Activated B cell treated with CpG ODN at 0.5 μM for 24 hours (primary cell): Measurements from ENCODE around the gene SLC35E1. TPM values are rescaled to one million over a fixed set of nuclear protein-coding genes. Genes with fewer than 3 reads are reported as not detected.

ENCODE experiments used
- ATAC-seq: fragments of 200-7000 bp; cut with Tn5 transposase; one replicate; pipeline ENCODE4 v1.10.0; 2021; ENCODE audit warnings: low read depth, mild to moderate bottlenecking, moderate library complexity
- CTCF ChIA-PET: fragments of 350-600 bp; sonication (Branson Sonifier 250); formaldehyde crosslinking; loops from one replicate; lab custom pipeline; 2021; ENCODE audit warnings: antibody characterized with exemption; lab: Charles Lee
- POLR2A ChIA-PET: fragments of 350-600 bp; sonication (Branson Sonifier 250); formaldehyde crosslinking; loops from one replicate; lab custom pipeline; 2021; ENCODE audit warnings: antibody characterized with exemption; lab: Charles Lee
- DNase-seq: peaks from one replicate; pipeline ENCODE4 v3.0.0; 2022
- H3K27ac Mint-ChIP-seq: one replicate; pipeline ENCODE4 v1.8.0; 2020; ENCODE audit warnings: mixed read lengths
- H3K27me3 Mint-ChIP-seq: one replicate; pipeline ENCODE4 v1.8.0; 2021; ENCODE audit warnings: mixed read lengths
- H3K36me3 Mint-ChIP-seq: one replicate; pipeline ENCODE4 v1.8.0; 2021; ENCODE audit warnings: low read depth, mixed read lengths
- H3K4me1 Mint-ChIP-seq: one replicate; pipeline ENCODE4 v1.8.0; 2021; ENCODE audit warnings: mixed read lengths
- H3K4me3 Mint-ChIP-seq: one replicate; pipeline ENCODE4 v1.8.0; 2020; ENCODE audit warnings: mild to moderate bottlenecking, mixed read lengths
- H3K9me3 Mint-ChIP-seq: one replicate; pipeline ENCODE4 v1.8.0; 2020; ENCODE audit warnings: mixed read lengths
- intact Hi-C: fragments of 100-400 bp; cut with micrococcal nuclease; formaldehyde crosslinking; loops from one replicate; pipeline ENCODE4 v1.15.1; 2024
- total RNA-seq: library from RNA; stranded (reverse); gene quantifications from 2 replicates; pipeline ENCODE4 v1.2.3, GENCODE V29; 2022
- TF ChIP-seq, protein P1 (sequence below): fragments of 200-600 bp; IDR thresholded peaks from one replicate; pipeline ENCODE4 v1.8.0; 2022; ENCODE audit warnings: antibody characterized with exemption, mild to moderate bottlenecking

SLC35E1 gene
- total RNA-seq, 1 donor from 2014 or later, result 51.7 TPM

DNA sequence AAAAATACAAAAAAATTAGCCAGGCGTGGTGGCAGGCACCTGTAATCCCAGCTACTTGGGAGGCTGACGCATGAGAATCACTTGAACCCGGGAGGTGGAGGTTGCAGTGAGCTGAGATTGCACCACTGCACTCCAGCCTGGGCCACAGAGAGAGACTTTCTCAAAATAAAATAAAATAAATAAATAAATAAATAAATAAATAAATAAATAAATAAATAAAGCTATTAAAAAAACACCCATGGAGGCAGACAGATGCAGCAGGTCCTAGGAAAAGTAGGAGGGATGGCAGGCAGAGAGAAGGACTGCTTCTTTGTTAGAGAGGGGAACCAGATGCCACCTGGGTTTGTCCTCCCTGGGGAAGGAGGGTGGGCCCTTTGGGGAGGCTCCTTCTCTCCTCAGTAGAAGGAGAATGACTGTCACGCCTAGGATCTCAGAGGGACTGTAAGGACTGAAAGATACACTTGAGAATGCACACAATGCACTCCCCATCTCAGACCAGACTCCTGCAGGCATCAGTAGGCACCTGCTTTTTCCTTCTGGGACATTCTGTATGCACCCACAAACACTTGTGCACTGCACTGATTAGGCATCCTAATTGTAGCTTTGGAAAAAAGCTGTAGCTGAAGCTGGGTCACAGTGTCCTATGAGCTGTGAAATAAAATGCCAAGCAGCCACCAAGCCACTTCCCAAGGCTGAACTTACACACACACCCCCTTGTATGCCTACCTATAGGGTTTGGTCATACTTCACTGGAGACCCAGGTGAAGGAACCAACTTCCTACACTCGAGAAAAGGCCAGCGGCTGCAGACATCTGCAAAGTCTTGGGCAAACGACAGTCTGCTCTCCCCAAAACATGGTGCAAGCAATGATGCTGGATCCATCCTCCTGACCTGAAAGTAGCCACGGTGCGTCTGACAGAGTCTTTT is 18.9 kb upstream of the SLC35E1 start:
- Mint-ChIP-seq H3K36me3 (peaks cover 5% of the 10 kb centered on the region), H3K4me1 (peaks cover 99% of the 10 kb centered on the region), H3K27ac (peak overlapping the region; percentile 50), H3K9me3 (no peaks in the 10 kb centered on the region), H3K4me3 (peak overlapping the region; percentile 28), H3K27me3 (no peaks in the 10 kb centered on the region)
- DNase-seq, result no peak
- ATAC-seq, result no peak
- ChIA-PET CTCF (no interaction called here), POLR2A (interaction anchor here (0.6 to 11.8 kb wide), 8 partner anchors 7 to 1186 kb away, joined by 3 to 242 read pairs (median 47); partner anchors contain the start of genes MED26 and SLC35E1)
- TF ChIP-seq, protein P1, sequence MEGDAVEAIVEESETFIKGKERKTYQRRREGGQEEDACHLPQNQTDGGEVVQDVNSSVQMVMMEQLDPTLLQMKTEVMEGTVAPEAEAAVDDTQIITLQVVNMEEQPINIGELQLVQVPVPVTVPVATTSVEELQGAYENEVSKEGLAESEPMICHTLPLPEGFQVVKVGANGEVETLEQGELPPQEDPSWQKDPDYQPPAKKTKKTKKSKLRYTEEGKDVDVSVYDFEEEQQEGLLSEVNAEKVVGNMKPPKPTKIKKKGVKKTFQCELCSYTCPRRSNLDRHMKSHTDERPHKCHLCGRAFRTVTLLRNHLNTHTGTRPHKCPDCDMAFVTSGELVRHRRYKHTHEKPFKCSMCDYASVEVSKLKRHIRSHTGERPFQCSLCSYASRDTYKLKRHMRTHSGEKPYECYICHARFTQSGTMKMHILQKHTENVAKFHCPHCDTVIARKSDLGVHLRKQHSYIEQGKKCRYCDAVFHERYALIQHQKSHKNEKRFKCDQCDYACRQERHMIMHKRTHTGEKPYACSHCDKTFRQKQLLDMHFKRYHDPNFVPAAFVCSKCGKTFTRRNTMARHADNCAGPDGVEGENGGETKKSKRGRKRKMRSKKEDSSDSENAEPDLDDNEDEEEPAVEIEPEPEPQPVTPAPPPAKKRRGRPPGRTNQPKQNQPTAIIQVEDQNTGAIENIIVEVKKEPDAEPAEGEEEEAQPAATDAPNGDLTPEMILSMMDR, result no peak
- intact Hi-C loops, result no loop called here

DNA sequence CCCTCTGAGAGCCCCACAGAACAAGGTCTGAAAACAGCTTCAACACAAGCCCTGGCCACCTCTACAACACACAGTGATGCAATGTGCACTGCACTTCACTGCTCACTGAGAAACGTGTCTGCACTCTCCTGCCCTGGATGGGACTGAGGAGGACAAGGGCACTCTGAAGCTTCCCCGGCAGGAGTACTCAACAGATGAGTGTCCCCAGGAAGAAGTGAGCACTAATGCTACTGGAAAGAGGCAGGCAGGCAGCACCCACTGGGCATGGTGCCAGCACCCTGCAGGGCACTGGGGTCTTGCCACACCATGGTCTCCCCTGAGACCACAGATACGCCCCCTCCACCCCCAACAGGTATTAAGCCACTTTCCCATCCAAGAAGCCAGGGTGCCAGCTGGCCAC is 17.7 kb upstream of the SLC35E1 start:
- TF ChIP-seq, protein P1, result no peak
- no peaks in the 10 kb centered on the region for H3K27me3 Mint-ChIP-seq
- no peak overlapping the region for H3K4me3 Mint-ChIP-seq
- DNase-seq (no peak), ATAC-seq (no peak)
- ChIA-PET POLR2A (interaction anchor here (0.9 to 11.8 kb wide), 6 partner anchors 8 to 143 kb away, joined by 3 to 242 read pairs (median 80); partner anchors contain the start of genes MED26 and SLC35E1), CTCF (no interaction called here)
- peak overlapping the region; percentile 99 for H3K27ac Mint-ChIP-seq
- H3K9me3 Mint-ChIP-seq, result no peaks in the 10 kb centered on the region
- intact Hi-C loops, result loop anchor here (2.0 to 5.0 kb wide), 8 partner anchors 15 to 717 kb away; partner anchors contain the start of genes DDA1, HSH2D, MRPL34 and TPM4
- H3K4me1 Mint-ChIP-seq, result peaks cover 95% of the 10 kb centered on the region
- peaks cover 14% of the 10 kb centered on the region for H3K36me3 Mint-ChIP-seq

DNA sequence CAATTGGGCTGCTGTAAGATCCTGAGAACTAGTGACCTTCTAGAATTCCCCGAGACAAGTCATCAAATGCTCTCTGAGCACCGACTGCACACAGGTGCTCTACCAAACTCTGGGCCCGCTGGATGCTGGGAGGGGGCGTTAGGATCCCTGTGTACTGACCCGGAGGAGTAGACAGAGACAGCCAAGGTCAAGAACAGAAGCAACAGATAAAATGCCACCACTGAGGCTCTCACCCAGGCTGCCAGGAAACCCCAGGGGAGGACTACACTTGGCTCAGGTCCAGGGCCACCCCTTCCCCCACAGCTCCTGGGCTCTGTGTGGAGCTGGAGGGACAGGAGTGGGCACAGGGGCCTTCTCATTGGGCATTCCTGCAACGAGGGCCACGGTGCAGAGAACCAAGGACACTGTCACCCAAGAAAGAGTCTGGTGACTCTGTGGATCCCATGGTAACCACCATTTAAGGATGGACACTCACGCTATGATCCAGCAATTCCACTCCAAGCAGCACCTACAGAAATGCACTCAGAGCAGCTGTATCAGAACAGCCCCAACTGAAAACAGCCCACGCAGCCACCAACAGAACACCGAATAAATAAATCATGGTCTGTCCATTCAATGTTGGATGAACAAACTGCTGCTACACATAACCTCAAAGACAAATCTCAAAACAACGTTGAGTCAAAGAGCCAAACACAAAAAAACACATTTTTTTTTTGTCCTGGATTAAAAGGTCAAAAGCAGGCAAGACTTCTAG is 16.8 kb upstream of the SLC35E1 start:
- ChIA-PET CTCF (interaction anchor here (1.4 kb wide), 2 partner anchors 15 to 39 kb away, joined by 4 to 6 read pairs; partner anchors contain the start of gene MED26), POLR2A (interaction anchor here (0.6 to 11.8 kb wide), 20 partner anchors 10 to 960 kb away, joined by 3 to 242 read pairs (median 8); partner anchors contain the start of genes CHERP, KLF2, MED26 and SLC35E1)
- H3K27me3 Mint-ChIP-seq, result no peaks in the 10 kb centered on the region
- intact Hi-C loops, result loop anchor here (1.0 to 5.0 kb wide), 11 partner anchors 16 to 718 kb away; partner anchors contain the start of genes CHERP, DDA1, HSH2D and MED26
- peaks cover 18% of the 10 kb centered on the region for H3K36me3 Mint-ChIP-seq
- DNase-seq (no peak), ATAC-seq (peak; percentile 1)
- TF ChIP-seq, protein P1, result no peak
- peak overlapping the region; percentile 94 for H3K4me3 Mint-ChIP-seq
- H3K27ac Mint-ChIP-seq, result peak overlapping the region; percentile 99
- H3K9me3 Mint-ChIP-seq, result no peaks in the 10 kb centered on the region
- H3K4me1 Mint-ChIP-seq, result peaks cover 95% of the 10 kb centered on the region

DNA sequence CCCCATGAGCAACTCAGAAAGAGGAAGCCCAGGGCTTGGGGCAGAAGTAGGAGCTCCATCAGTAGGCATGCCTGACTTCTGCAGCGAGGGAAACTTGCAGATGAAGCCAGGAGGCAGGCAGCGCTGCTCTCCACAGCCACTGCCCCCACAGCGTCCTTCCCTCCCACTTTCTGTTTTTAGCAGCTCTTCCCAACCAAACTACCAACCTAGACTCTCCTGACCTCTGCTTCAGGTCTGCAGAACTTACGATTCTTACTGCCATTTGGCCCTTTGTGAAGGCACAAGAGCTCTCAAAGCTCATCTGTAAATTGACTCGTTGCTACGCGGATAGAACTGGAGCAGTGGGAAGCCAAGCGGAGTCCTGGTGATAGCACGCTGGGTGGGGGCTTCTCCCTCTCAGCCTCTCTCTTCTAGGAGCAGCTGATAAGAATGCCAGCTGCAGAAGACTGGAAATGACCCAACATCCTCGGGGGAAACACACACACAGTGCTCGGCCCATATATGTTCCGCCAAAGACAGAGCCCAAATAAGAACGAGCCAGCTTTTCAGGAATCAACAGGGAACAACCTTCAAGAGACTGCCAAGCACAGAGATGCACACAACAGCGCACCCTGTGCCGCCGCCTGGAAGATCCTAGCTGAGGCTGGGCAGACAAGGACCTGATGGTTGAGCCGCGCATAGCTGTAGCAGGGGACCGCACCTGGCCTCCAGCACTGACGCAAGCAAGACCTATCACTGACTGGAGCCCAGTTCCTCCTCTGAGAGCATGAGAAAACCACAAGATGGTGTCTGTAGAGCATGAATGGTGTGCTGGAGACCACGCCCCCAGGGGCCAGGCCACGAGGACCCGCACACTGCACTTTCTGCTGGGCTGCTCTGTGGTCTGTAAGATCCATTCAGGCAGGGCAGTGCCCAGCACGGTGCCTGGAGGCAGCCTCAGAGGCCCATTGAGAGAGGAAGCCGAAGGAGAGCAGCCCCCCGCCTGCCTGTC is 15.9 kb upstream of the SLC35E1 start:
- H3K27ac Mint-ChIP-seq, result peak overlapping the region; percentile 99
- intact Hi-C loops, result loop anchor here (1.0 to 5.0 kb wide), 15 partner anchors 17 to 719 kb away; partner anchors contain the start of genes CHERP, DDA1, HSH2D and MED26

More for the DNA sequence above, 15.9 kb upstream of the SLC35E1 start:
- no peaks in the 10 kb centered on the region for H3K9me3 Mint-ChIP-seq
- peaks cover 19% of the 10 kb centered on the region for H3K36me3 Mint-ChIP-seq
- peaks cover 95% of the 10 kb centered on the region for H3K4me1 Mint-ChIP-seq
- POLR2A ChIA-PET, result interaction anchor here (0.6 to 11.8 kb wide), 43 partner anchors 7 to 1705 kb away, joined by 3 to 242 read pairs (median 5); partner anchors contain the start of genes C19orf44, CALR3, CHERP and KLF2
- CTCF ChIA-PET, result interaction anchor here (0.9 to 1.4 kb wide), 6 partner anchors 14 to 40 kb away, joined by 3 to 6 read pairs (median 4); partner anchors contain the start of genes MED26 and SLC35E1
- H3K27me3 Mint-ChIP-seq, result no peaks in the 10 kb centered on the region
- ATAC-seq, result peak; percentile 50
- DNase-seq, result peak; percentile 76
- peak overlapping the region; percentile 94 for H3K4me3 Mint-ChIP-seq
- TF ChIP-seq, protein P1, result no peak
